NCI-H2196 treated with DMSO at 0.1 percent for 48 hours (cell line): Measurements from ENCODE around the gene TMCO4.

Experiments
- DNase-seq: peaks from one replicate; lab custom pipeline; 2025; ENCODE audit not compliant: unreplicated experiment; lab: John Stamatoyannopoulos, UW

TMCO4 gene

DNA sequence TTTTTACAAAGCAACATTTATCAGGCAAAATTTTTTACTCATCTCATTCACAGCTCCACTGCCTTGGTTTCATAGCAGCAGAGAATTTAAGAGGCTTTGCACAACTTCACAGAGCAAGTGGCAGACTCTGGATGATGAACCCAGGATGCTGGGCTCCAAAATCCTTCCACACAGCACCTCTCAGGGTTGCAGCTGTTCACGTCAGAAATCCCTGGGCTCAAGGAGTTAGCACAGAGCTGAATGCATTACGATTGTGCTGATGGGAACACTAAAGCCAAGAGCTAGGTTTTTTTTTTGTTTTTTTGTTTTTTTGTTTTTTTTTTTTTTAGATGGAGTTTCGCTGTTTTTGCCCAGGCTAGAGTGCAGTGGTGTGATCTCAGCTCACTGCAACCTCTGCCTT, 137.4 kb downstream of the TMCO4 start:
- no peak for DNase-seq

DNA sequence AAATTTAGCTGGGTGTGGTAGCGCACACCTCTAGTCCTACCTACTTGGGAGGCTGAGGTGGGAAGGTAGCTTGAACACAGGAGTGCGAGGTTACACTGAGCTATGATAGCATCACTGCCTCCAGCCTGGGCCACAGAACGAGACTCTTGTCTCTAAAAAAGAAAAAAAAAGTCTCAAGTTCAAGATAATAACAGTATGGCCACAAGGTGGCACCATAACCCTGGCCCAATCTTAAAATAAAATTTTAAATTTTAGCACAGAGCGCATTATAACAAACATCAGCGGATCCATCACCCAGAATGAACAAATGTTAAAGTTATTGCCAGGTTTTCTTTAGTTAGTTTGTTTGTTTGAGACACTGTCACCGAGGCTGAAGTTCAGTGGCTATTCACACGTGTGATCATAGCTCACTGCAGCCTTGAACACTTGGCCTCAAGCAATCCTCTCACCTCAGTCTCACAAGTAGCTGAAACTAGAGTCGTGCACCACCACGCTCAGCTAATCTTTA, 137.9 kb downstream of the TMCO4 start:
- DNase-seq, result peak; percentile 25

DNA sequence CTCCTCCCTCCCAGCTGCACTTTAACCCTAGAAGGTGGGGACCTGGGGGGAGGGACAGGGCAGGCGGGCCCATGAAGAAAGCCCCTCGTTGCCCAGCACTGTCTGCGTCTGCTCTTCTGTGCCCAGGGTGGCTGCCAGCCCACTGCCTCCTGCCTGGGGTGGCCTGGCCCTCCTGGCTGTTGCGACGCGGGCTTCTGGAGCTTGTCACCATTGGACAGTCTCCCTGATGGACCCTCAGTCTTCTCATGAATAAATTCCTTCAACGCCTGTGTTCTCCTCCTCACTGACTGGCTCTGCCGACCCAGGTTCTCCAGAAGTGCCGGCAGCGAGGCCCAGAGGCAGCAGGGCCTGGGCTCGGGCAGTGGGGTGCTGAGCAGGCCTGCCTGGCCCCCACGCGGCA, 141.5 kb downstream of the TMCO4 start:
- no peak for DNase-seq

DNA sequence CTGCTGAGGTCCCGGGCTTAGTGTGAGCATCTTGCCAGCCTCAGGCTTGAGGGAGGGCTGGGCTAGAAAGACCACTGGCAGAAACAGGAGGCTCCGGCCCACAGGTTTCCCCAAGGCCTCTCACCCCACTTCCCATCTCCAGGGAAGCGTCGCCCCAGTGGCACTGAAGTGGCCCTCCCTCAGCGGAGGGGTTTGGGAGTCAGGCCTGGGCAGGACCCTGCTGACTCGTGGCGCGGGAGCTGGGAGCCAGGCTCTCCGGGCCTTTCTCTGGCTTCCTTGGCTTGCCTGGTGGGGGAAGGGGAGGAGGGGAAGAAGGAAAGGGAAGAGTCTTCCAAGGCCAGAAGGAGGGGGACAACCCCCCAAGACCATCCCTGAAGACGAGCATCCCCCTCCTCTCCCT, 142.2 kb downstream of the TMCO4 start:
- DNase-seq, result no peak

DNA sequence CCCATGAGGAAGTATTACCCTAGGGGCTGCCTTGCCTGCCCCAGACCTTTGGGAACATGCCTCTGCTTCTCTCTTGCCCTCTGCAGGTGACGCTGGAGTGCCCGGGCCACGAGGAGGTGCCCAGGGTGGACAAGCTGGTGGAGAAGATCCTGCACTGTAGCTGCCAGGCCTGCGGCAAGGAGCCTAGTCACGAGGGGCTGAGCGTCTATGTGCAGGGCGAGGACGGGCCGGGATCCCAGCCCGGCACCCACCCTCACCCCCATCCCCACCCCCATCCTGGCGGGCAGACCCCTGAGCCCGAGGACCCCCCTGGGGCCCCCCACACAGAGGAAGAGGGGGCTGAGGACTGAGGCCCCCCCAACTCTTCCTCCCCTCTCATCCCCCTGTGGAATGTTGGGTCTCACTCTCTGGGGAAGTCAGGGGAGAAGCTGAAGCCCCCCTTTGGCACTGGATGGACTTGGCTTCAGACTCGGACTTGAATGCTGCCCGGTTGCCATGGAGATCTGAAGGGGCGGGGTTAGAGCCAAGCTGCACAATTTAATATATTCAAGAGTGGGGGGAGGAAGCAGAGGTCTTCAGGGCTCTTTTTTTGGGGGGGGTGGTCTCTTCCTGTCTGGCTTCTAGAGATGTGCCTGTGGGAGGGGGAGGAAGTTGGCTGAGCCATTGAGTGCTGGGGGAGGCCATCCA, 142.8 kb downstream of the TMCO4 start:
- DNase-seq, result no peak

DNA sequence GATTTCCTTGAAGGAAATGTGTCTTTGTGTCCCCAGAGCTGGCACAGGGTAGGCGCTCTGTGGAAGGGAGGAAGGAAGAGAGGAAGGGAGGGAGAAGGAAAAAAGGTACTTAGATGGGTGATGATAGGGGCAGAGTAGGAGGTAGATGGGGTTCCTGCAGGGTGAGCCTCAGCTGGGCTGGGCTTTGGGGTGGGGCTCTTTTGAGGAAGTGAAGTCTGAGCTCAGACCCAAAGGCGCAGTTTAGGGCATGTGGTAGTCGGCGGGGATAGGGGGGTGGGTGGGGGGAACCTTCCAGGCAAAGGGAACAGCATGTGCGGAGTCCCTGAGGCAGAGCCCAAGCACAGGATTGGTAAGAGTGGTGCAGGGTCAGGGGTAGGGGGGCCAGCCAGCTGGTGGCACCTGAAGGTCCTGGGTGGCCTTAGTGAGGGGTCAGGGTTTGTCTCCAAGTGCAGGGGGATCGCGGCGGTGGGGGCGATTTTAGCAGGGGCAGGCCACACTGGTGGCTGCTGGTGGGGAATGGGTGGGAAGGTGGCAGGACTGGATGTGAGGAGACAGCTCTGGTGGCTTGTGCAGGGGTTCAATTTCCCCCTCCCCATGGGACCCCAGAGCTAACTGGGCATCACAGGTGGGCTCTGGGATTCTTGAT, 143.5 kb downstream of the TMCO4 start:
- no peak for DNase-seq

DNA sequence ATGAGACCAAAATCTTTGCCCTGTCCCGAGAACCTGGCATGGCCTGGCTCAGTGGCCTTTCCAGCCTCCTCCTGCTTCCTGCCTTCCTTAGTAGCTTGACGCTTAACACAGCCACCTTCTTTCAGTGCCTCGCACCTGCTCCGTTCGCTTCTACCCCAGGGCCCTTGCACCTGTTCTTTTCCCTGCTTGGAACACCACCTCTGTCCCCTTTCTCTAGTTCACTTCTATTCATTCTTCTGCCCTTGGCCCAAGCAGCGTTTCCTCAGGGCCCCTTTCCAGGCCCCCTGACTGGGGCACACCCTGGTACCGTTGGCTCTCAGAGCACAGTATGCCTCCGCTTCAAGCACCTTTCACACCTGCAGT, 144.0 kb downstream of the TMCO4 start:
- no peak for DNase-seq

DNA sequence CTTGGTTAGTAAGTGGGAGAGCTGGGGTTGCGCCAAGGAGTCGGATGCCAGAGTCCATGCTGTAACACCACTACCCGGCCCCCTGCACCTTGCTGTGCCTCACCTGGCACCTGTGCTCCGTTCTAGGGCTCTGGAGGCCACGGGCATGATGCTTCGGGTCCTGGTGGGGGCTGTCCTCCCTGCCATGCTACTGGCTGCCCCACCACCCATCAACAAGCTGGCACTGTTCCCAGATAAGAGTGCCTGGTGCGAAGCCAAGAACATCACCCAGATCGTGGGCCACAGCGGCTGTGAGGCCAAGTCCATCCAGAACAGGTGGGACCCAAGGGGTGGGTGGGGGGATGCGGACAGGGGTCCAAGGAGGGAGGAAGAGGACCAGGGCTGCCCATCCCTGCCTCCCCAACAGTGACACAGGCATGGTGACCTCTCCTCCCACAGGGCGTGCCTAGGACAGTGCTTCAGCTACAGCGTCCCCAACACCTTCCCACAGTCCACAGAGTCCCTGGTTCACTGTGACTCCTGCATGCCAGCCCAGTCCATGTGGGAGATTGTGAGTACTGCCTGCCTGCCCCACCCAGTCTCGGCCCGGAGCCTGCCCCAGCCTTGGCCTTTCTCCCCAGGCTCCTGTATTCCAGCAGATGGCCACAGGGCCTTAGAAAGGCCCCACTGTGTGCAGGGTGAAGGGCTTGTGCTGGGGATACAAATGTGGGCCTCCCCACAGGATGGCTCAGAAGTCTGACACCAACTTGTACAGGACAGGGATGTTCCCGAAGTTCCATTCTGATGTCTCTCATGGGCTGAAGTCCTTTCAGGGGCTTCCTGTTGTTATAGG, 144.6 kb downstream of the TMCO4 start:
- peak; percentile 26 for DNase-seq

DNA sequence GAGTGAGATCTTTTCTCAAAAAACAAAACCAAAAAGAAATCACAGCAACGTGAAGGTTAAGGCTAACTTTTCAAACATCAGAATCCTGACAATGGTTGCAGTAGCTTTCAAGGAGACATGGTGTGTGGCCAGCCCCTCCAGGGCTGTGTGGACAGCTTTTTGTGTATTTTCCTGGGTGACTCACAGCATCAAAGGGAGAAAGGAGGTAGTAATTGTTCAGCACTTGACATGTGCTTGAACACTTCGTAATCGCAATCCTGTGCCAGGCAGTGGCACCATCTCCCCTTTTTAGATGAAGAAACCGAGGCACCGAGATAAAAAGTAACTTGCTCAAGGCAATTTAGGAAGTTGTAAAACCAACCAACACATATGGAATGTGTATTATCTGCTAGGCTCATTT, 145.3 kb downstream of the TMCO4 start:
- DNase-seq, result no peak

DNA sequence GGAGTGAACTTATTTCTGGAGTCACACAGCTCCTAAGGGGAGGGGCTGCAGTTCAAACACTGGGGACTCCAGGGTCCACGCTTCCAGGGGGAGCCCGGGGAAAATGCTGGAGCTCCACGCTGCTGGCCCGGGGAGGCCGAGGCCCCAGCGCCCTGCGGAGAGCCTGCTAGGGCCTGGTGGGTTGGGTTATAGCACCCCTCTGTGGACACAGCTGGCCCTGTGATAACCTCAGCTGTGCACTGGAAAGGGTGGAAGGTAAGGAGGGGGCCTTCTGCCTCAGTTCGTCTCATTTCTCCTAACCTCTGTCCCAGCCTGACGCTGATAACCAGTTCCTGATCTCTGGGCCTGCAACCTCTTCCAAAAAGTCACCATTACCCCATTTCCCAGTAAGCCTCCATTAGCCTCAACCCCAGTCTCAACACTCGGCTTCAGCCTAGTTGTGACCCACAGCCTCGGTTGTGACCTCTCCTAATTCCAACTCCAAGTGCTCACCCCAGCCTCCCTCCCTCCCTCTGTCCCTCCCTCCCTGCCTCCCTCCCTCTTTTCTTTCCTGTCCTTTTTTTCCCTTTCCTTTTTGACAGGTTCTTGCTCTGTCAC, 148.5 kb downstream of the TMCO4 start:
- no peak for DNase-seq

DNA sequence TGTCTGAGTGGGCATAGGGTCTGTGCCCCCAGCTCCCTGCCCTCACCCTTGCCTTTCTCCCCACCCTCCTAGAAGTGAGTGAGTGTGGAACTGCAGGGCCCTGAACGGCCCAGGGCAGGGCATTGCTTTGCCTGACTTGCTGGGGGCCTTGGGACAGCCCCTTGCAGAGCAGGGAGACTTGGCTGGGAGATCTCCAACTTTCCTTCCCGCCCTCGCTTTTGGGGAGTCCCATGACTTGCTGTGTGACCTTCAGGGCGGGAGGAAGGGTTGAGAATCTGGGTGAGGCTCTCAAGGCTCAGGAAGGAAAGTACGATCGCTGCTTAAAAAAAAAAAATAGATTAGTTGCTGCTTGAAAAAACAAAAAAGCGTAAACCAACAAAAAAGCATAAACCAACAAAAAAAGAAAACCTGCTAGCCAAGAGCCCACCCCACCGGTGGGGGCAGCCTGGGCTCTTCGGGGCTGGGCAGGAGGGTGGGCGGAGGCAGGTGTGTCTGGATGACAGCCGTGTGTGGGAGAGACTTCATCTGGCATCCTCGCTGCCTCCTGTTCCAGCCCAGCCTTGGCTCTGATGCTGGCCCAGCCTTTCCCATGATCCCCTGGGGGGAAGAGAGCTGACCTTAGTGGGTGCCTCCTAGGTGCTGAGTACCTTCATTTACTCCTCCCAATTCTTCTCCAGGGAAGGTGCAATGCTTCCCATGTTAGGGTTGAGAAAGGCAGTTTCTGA, 149.1 kb downstream of the TMCO4 start:
- DNase-seq, result no peak

DNA sequence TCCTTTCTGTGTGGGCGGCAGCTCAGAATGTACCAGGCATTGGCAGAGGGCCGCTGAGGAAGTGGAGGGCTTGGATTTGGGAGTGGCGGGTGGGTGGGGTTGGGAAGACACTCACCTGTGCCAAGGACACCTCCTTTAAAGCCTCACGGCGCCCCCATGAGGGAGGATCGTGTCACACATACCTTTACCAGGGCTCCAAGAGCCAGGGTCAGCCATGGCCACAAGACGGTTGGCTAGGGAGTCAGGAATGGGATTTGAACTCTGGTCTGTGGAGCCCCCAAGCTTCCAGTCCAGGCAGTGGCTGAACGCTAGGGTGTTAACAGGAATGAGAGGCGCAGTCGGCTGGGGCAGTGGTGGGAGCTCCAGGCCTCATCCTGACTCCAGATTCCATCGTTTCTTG, 151.0 kb downstream of the TMCO4 start:
- no peak for DNase-seq

DNA sequence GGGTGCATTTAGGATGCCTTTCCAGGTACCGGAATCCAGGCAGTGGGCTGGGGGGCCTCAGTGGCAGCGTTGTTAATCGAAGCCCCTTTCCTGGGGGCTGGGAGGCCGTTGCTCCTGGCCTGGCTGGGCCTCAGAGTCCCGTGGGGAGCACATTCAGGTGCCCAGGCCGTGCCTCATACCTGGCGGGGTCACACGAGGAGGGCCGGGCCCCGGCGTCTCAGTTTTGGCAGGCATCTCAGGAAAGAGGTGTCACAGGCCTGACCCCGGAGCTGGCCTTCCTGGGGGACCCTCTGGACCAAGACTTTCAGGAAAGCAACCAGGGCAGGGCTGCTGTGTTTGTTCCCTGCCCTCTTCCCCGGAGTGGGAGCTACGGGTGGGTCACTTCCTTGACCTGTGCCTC, 151.5 kb downstream of the TMCO4 start:
- DNase-seq, result no peak

DNA sequence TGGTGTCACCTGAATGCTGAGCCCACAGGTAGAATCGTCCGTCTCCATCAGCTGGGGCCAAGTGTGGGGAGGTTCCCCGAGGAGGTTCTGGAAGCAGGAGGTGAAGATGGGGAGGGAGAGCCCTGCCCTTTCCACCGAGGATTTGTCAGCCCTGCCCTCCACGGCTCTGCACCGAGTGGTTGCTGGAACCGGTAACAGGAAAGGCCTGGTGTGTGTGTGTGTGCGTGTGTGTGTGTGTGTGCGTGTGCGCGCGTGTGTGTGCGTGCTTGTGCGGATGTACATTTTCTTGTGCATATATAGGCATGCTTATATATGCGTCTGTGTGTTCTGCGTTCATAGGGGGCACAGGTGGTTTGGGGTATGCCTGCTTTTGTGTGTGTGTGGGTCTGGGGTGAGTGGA, 152.1 kb downstream of the TMCO4 start:
- no peak for DNase-seq

DNA sequence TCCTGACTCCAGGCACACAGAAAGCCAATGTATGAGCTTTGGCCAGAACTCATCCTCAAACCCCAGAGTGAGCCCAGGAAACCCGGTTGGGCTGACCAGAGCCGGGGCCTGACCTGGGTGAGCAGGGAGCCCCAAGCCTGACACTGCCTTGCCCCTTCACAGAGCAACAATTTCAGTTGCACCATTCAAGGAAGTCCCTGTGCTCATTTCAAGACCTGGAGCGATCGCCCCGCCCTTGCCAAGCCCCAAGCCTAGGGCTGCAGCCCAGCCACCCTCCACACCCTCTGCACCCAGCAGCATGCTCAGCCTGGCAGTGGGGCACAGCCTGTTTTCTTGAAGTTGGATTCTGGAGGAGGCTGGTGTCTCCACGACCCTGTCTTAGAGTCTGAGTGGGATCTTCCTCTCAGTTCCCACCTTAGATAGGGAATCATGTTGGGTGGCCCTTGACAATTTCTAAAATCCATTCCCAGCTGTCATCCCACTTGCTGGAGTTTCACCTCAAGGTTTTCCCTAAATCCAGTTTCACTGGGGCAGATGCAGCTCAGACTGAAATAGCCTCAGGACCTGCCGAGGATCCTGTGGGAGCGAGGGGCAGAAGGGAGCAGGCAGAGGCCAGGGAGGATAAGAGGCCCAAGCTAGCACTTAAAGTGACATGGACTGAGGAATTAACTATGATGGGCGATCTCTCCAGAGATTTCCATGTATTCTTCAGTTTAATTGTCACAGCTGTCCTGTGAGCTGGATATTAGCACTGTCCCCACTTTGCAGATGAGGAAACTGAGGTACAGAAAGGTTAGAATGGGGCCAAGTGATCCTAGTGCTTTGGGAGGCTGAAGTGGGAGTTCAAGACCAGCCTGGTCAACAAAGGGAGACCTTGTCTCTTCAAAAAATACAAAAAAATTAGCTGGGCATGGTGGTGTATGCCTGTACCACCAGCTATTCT, 153.1 kb downstream of the TMCO4 start:
- no peak for DNase-seq

DNA sequence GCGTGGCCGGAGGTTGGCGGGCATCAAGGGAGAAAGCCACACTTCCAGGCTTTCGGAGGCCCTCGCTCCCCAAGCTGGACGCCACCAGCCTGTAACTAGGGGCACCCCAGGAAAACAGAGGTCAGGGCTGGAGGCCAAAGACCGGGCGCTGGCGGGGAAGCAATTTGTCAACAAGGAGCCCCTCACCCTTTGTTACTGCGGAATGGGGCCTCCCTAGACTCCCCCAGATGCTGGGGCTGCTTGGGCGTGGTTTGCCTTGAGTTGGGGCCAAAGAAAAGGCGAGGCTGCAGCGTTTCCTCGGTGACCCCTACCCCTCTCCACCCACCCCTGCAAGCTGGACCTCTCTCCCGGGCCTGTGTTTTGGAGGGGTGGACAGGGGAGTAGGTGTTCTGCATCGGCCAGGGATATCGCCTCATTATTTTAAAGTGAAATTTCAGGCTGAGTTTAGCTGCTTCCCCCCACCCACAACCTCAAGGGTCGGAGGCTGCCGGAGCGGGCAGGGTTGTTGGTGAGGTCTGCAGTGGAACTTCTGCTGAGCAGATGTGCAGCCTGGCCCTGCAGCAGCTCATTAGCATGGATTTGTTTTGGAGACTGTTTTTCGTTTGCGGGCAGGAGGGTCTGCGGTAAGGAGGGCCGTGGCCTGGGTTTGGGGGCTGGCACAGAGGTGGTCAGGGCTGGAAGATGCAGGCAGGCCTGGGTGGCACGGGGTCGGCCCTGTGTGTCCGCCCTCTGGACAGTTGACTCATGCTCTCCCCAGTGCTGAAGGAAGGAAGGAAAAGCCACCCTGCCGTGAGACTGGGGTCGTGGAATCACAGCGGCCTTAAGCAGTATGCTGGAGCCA, 154.1 kb downstream of the TMCO4 start:
- no peak for DNase-seq

DNA sequence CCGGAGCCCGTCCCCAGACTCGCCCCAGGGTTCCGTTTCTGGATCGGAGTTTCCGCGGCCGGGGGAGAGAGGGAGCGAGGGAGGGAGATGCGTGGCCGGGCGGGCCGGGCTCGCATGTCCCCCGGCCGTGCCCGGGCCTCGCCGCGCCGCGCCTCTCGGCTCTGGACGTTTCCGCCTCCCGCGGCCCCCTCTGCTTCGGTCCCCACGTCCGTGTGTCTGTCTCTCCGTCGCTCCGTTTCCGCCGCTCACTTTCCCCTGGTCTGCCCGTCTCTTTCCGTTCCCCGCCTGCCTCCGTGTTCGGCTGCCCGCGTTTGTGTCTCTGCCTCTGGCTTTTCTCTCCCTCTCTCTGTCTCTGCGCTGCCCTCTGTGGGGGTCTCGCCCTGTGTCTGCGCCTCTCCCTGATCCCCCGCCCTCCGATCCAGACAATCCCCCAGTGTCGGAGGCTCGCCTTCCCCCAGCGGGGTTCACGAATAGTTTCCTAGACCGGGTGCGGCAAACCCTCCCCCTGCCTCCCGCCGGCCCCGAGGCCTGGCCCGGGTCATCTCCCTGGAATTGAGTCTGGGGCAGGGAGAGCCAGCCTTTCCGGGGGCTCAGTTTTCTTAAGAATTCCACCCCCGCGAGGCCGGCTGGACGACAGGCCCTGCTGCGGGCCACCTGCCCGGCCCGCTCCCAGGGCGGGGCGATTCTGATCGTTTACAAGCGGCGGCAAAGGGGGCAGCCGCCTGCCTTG, 154.9 kb downstream of the TMCO4 start:
- no peak for DNase-seq

DNA sequence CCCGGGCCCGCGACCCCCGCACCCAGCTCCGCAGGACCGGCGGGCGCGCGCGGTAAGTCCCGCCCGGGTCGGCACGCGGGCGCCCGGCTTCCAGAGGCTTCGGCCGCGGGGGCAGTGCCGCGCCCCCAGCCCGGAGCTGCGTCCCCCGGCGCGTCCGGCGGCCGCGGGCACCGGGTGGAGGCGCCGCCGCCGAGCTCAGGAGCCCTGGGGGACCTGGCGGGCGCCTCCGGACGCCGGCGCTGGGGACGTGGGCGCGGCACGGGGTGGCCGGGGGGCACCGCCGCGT, 155.4 kb downstream of the TMCO4 start:
- DNase-seq, result no peak
